HepG2 (cell line): ENCODE data around the gene KIAA0232. TPM values are rescaled to one million over a fixed set of nuclear protein-coding genes. Genes with fewer than 3 reads are reported as not detected.
A peak's percentile ranks its signal among the peaks of the same experiment; 100 is the strongest.

Experiments
- ADNP ChIP-seq: sonication (generic); formaldehyde crosslinking; IDR thresholded peaks from 2 replicates; pipeline ENCODE4 v1.4.0; 2020; ENCODE audit warnings: missing genetic modification reagents
- ATF7 ChIP-seq, 2 experiments: fragments of 450-650 bp in 1 of 2; sonication (generic) in 1 of 2; formaldehyde crosslinking in 1 of 2; IDR thresholded peaks; 2 replicates each; pipeline versions ENCODE4 v1.4.0 to v1.6.1; 2016 to 2020; ENCODE audit warnings: antibody characterized with exemption in 1 of 2, mild to moderate bottlenecking in 1 of 2, missing genetic modification reagents in 1 of 2
- CBX1 ChIP-seq: IDR thresholded peaks from one replicate; pipeline ENCODE4 v1.6.1; 2016; ENCODE audit warnings: antibody characterized with exemption, low read depth
- CBX5 ChIP-seq: sonication (generic); formaldehyde crosslinking; IDR thresholded peaks from 2 replicates; pipeline ENCODE4 v1.4.0; 2020; ENCODE audit warnings: missing genetic modification reagents, borderline replicate concordance
- KDM5A ChIP-seq: fragments of 200-600 bp; sonication (generic); IDR thresholded peaks from 2 replicates; pipeline ENCODE4 v1.7.0; 2018; ENCODE audit warnings: antibody characterized with exemption, mild to moderate bottlenecking, low read length, borderline replicate concordance
- KMT2B ChIP-seq: IDR thresholded peaks from 2 replicates; pipeline ENCODE4 v1.6.1; 2016; ENCODE audit warnings: missing genetic modification reagents, missing compliant biosample characterization
- MEIS1 ChIP-seq: sonication (generic); formaldehyde crosslinking; IDR thresholded peaks from 2 replicates; pipeline ENCODE4 v1.9.0; 2021; ENCODE audit warnings: mild to moderate bottlenecking, missing genetic modification reagents, moderate library complexity, borderline replicate concordance
- NFE2 ChIP-seq: sonication (generic); formaldehyde crosslinking; IDR thresholded peaks from 2 replicates; pipeline ENCODE4 v1.4.0; 2020; ENCODE audit warnings: missing genetic modification reagents
- ONECUT2 ChIP-seq: sonication (generic); formaldehyde crosslinking; IDR thresholded peaks from 2 replicates; pipeline ENCODE4 v1.4.0; 2020; ENCODE audit warnings: missing genetic modification reagents
- SOX5 ChIP-seq: IDR thresholded peaks from 2 replicates; pipeline ENCODE4 v1.6.1; 2016; ENCODE audit warnings: borderline replicate concordance
- SRF ChIP-seq: IDR thresholded peaks from 2 replicates; pipeline ENCODE4 v1.6.1; 2011; ENCODE audit warnings: mild to moderate bottlenecking, low read depth, low read length, moderate library complexity
- TCF7 ChIP-seq: sonication (generic); IDR thresholded peaks from 2 replicates; pipeline ENCODE4 v1.6.1; 2016; ENCODE audit warnings: antibody characterized with exemption, low read depth
- TMF1 ChIP-seq: sonication (generic); formaldehyde crosslinking; IDR thresholded peaks from 2 replicates; pipeline ENCODE4 v1.8.1; 2022; ENCODE audit warnings: low read depth, missing genetic modification reagents
- ZBTB1 ChIP-seq: sonication (generic); formaldehyde crosslinking; IDR thresholded peaks from 2 replicates; pipeline ENCODE4 v1.4.0; 2020; ENCODE audit warnings: missing genetic modification reagents, borderline replicate concordance
- ZMYM3 ChIP-seq: sonication (generic); formaldehyde crosslinking; IDR thresholded peaks from 2 replicates; pipeline ENCODE4 v1.5.1; 2020; ENCODE audit warnings: mild to moderate bottlenecking, missing genetic modification reagents
- ZNF24 ChIP-seq: fragments of 450-650 bp; IDR thresholded peaks from 2 replicates; pipeline ENCODE4 v1.6.1; 2017; ENCODE audit warnings: antibody characterized with exemption, mild to moderate bottlenecking
- ZNF326 ChIP-seq: sonication (generic); formaldehyde crosslinking; IDR thresholded peaks from 2 replicates; pipeline ENCODE4 v1.4.0; 2020; ENCODE audit warnings: missing genetic modification reagents, borderline replicate concordance
- ZNF549 ChIP-seq: sonication (generic); formaldehyde crosslinking; IDR thresholded peaks from 2 replicates; pipeline ENCODE4 v1.5.0; 2020; ENCODE audit warnings: missing genetic modification reagents
- ZNF562 ChIP-seq: sonication (generic); formaldehyde crosslinking; IDR thresholded peaks from 2 replicates; pipeline ENCODE4 v1.8.0; 2022; ENCODE audit warnings: missing genetic modification reagents, borderline replicate concordance
- ZNF839 ChIP-seq: sonication (generic); formaldehyde crosslinking; IDR thresholded peaks from 2 replicates; pipeline ENCODE4 v1.4.0; 2020; ENCODE audit warnings: missing genetic modification reagents, mild to moderate bottlenecking, borderline replicate concordance
- ZSCAN30 ChIP-seq: sonication (generic); formaldehyde crosslinking; IDR thresholded peaks from 2 replicates; pipeline ENCODE4 v1.5.0; 2020; ENCODE audit warnings: mild to moderate bottlenecking, missing genetic modification reagents
- polyA plus RNA-seq, 8 experiments: library from polyadenylated mRNA; depleted of rRNA in 3 of 8; stranded (reverse) in 7 of 8; unstranded in 1 of 8; fragments of >200 nt; fragmentation: Illumina TruSeq in 4 of 8; extraction: Trizol in 4 of 8; gene quantifications; 2 replicates each; pipeline versions ENCODE4 v1.2.1 to v1.2.3, GENCODE V29; 2011 to 2016; ENCODE audit warnings: low read depth in 4 of 8, missing spikeins in 1 of 8, mixed read lengths in 1 of 8; ENCODE audit not compliant: insufficient read depth in 1 of 8
- total RNA-seq, 5 experiments: library from RNA; depleted of rRNA; stranded (reverse); fragments of >200 nt; fragmentation: Illumina TruSeq; extraction: Trizol; gene quantifications; 2 replicates each; pipeline ENCODE4 v1.2.3, GENCODE V29; 2016; ENCODE audit warnings: low read depth in 1 of 5
- TF ChIP-seq, protein P1 (sequence below): sonication (generic); formaldehyde crosslinking; IDR thresholded peaks from 2 replicates; pipeline ENCODE4 v1.5.1; 2020; ENCODE audit warnings: mild to moderate bottlenecking, missing genetic modification reagents, moderate library complexity
- TF ChIP-seq, protein P2 (sequence below), 2 experiments: fragments of 450-650 bp in 1 of 2; sonication (generic) in 1 of 2; formaldehyde crosslinking; IDR thresholded peaks; 2 replicates each; pipeline versions ENCODE4 v1.5.0 to v1.8.0; 2020 to 2022; ENCODE audit warnings: mild to moderate bottlenecking in 1 of 2, missing genetic modification reagents in 1 of 2
- TF ChIP-seq, protein P3 (sequence below): sonication (generic); formaldehyde crosslinking; IDR thresholded peaks from 2 replicates; pipeline ENCODE4 v1.4.0; 2020; ENCODE audit warnings: missing genetic modification reagents, borderline replicate concordance
- TF ChIP-seq, protein P4 (sequence below): sonication (generic); formaldehyde crosslinking; conservative IDR thresholded peaks from 2 replicates; pipeline ENCODE4 v1.8.0; 2022; ENCODE audit warnings: missing genetic modification reagents

The KIAA0232 gene
- total and polyA plus RNA-seq, 2 of the 13 experiments (the other 11 are each of a cell fraction or from before 2014, with no cell fraction given) = 7.8 to 17.1 TPM

DNA sequence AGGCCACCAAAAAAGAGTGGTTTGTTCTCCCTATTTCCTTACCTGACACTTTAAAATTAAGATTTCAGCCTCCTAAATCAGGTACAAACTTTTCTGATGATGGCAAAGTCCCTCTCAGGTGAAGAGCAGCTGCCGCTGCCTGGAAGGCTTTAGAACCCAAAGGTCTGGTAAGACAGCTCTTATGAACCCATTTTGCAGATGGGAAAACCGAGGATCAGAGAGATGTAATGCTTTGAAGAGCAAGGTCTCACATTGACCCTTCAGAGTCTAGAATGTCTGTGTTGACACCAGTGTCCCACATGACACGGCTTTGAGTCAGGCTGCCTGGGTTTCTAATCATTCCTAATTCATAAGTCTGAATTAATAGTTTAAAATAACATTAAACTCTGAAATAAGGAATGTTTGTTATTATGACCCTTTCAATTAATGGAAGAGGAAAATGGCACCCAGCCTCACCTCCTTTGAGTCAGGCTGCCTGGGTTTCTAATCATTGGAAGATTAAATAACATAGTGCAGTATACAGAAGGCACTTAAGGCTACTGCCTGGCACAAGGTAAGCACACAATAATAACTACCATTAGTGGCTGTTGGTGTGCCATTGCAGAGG lies 27.9 kb upstream of the KIAA0232 start (continued):
- TF ChIP-seq ZNF562 (CRISPR knock-in tag) (no peak), ZNF326 (CRISPR knock-in tag) (no peak), NFE2 (CRISPR knock-in tag) (no peak), TCF7 (peak; percentile 23; the same call in 1 of the 2 replicates), ZSCAN30 (CRISPR knock-in tag) (no peak), ATF7 (IDR thresholded peaks at IDR 0.05) (no peak), ATF7 (CRISPR knock-in tag; IDR thresholded peaks at IDR 0.05) (no peak), KDM5A (no peak), CBX5 (CRISPR knock-in tag) (no peak), ZBTB1 (CRISPR knock-in tag) (no peak), ZNF549 (CRISPR knock-in tag) (no peak), ADNP (CRISPR knock-in tag) (peak; percentile 97), KMT2B (CRISPR knock-in tag) (no peak), ZNF839 (CRISPR knock-in tag) (no peak), ONECUT2 (CRISPR knock-in tag) (no peak), TMF1 (0 out of 2 replicates have a peak, but pooled peaks have one; percentile 12), CBX1 (no peak), SOX5 (no peak), ZMYM3 (peak; percentile 95), ZNF24 (peak; percentile 41; the same call in 1 of the 2 replicates), MEIS1 (CRISPR knock-in tag) (no peak), SRF (no peak)
- TF ChIP-seq, protein P1, sequence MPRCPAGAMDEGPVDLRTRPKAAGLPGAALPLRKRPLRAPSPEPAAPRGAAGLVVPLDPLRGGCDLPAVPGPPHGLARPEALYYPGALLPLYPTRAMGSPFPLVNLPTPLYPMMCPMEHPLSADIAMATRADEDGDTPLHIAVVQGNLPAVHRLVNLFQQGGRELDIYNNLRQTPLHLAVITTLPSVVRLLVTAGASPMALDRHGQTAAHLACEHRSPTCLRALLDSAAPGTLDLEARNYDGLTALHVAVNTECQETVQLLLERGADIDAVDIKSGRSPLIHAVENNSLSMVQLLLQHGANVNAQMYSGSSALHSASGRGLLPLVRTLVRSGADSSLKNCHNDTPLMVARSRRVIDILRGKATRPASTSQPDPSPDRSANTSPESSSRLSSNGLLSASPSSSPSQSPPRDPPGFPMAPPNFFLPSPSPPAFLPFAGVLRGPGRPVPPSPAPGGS (CRISPR knock-in tag) = no peak
- TF ChIP-seq, protein P2, sequence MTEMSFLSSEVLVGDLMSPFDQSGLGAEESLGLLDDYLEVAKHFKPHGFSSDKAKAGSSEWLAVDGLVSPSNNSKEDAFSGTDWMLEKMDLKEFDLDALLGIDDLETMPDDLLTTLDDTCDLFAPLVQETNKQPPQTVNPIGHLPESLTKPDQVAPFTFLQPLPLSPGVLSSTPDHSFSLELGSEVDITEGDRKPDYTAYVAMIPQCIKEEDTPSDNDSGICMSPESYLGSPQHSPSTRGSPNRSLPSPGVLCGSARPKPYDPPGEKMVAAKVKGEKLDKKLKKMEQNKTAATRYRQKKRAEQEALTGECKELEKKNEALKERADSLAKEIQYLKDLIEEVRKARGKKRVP (CRISPR knock-in tag; IDR thresholded peaks at IDR 0.05) = no peak
- TF ChIP-seq, protein P3, sequence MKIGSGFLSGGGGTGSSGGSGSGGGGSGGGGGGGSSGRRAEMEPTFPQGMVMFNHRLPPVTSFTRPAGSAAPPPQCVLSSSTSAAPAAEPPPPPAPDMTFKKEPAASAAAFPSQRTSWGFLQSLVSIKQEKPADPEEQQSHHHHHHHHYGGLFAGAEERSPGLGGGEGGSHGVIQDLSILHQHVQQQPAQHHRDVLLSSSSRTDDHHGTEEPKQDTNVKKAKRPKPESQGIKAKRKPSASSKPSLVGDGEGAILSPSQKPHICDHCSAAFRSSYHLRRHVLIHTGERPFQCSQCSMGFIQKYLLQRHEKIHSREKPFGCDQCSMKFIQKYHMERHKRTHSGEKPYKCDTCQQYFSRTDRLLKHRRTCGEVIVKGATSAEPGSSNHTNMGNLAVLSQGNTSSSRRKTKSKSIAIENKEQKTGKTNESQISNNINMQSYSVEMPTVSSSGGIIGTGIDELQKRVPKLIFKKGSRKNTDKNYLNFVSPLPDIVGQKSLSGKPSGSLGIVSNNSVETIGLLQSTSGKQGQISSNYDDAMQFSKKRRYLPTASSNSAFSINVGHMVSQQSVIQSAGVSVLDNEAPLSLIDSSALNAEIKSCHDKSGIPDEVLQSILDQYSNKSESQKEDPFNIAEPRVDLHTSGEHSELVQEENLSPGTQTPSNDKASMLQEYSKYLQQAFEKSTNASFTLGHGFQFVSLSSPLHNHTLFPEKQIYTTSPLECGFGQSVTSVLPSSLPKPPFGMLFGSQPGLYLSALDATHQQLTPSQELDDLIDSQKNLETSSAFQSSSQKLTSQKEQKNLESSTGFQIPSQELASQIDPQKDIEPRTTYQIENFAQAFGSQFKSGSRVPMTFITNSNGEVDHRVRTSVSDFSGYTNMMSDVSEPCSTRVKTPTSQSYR (CRISPR knock-in tag) = no peak
- TF ChIP-seq, protein P4, sequence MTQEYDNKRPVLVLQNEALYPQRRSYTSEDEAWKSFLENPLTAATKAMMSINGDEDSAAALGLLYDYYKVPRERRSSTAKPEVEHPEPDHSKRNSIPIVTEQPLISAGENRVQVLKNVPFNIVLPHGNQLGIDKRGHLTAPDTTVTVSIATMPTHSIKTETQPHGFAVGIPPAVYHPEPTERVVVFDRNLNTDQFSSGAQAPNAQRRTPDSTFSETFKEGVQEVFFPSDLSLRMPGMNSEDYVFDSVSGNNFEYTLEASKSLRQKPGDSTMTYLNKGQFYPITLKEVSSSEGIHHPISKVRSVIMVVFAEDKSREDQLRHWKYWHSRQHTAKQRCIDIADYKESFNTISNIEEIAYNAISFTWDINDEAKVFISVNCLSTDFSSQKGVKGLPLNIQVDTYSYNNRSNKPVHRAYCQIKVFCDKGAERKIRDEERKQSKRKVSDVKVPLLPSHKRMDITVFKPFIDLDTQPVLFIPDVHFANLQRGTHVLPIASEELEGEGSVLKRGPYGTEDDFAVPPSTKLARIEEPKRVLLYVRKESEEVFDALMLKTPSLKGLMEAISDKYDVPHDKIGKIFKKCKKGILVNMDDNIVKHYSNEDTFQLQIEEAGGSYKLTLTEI (CRISPR knock-in tag) = no peak
